GM18526 (cell line): ENCODE results near the gene REST.

Source experiments
- POLR2A ChIP-seq: IDR thresholded peaks from 3 replicates; pipeline ENCODE4 v1.6.1; 2011; ENCODE audit not compliant: insufficient read length; ENCODE audit errors: extremely low read depth

The REST gene

GRCh38 chr4:56907489-56908205 is at the start of gene REST:
TSS of gene REST (plus strand) at chr4:56907900. CDS start at chr4:56910639, 2,739 bp downstream.
- TF ChIP-seq POLR2A = no peak

- no peak for TF ChIP-seq POLR2A
These were observed 47.9 kb upstream of the REST start for GRCh38 chr4:56859841-56860240.

- no peak for TF ChIP-seq POLR2A
These were observed 46.9 kb upstream of the REST start for GRCh38 chr4:56860781-56861180.

- TF ChIP-seq POLR2A = no peak
These were observed 46.3 kb upstream of the REST start for GRCh38 chr4:56861360-56861759.

- no peak for TF ChIP-seq POLR2A
These were observed 44.1 kb upstream of the REST start for GRCh38 chr4:56863441-56864139.

GRCh38 chr4:56870946-56871345 is 36.8 kb upstream of the REST start:
- no peak for TF ChIP-seq POLR2A

GRCh38 chr4:56871371-56871866 is 36.3 kb upstream of the REST start:
- TF ChIP-seq POLR2A = no peak

- no peak for TF ChIP-seq POLR2A
These were observed 33.5 kb upstream of the REST start for GRCh38 chr4:56874166-56874565.

GRCh38 chr4:56874923-56875322 is 32.8 kb upstream of the REST start:
- no peak for TF ChIP-seq POLR2A

- no peak for TF ChIP-seq POLR2A
These were observed 31.4 kb upstream of the REST start for GRCh38 chr4:56876264-56876663.

- TF ChIP-seq POLR2A = no peak
These were observed 27.7 kb upstream of the REST start for GRCh38 chr4:56879996-56880395.

GRCh38 chr4:56880572-56880971 is 27.1 kb upstream of the REST start:
- TF ChIP-seq POLR2A = no peak

GRCh38 chr4:56892691-56893090 is 15.0 kb upstream of the REST start:
- no peak for TF ChIP-seq POLR2A

GRCh38 chr4:56902703-56903102 is 5.0 kb upstream of the REST start:
- TF ChIP-seq POLR2A = no peak

- TF ChIP-seq POLR2A = no peak
These were observed 1.9 kb upstream of the REST start for GRCh38 chr4:56905796-56906195.

- TF ChIP-seq POLR2A = no peak
These were observed 959 bp upstream of the REST start for GRCh38 chr4:56906489-56907393.
